ENCODE measurements around the gene NEGR1. TPM values are rescaled to one million over a fixed set of nuclear protein-coding genes. Genes with fewer than 3 reads are reported as not detected.

Gene NEGR1
- total and polyA plus RNA-seq, 9 of the 15 experiments (the other 6 are each of a cell fraction or from before 2014, with no cell fraction given): not detected

DNA sequence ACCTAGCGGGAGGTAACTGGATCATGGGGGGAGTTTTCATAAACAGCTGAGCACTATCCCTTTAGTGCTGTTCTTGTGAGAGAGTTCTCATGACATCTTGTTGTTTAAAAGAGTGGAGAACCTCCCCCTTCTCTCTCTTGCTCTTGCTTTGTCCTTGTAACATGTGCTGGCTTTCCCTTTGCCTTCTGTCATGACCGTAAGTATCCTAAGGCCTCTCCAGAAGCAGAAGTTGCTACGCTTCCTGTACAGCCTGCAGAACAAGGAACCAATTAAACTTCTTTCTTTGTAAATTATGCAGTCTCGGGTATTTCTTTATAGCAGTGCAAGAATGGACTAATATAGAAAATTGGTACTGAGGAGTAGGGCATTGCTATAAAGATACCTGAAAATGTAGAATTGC lies 515.6 kb downstream of the NEGR1 start:
- no peak for ATAC-seq
- no peaks in the 10 kb centered on the region for H4K20me1 ChIP-seq (replicated peaks; ENCODE audit: control insufficient read depth, insufficient read depth, low read length)
- no peaks in the 10 kb centered on the region for H3K4me1 ChIP-seq (replicated peaks in 1 of 2; ENCODE audit: control insufficient read depth in 2 of 2, insufficient read depth in 2 of 2, low read length in 2 of 2)
- H3K9ac ChIP-seq (ENCODE audit: insufficient read depth in 1 of 2, low read depth in 2 of 2, low read length in 2 of 2): no peak overlapping the region
- CTCF ChIA-PET (ENCODE audit: low intra/inter-chr PET ratio): no interaction called here
- DNase-seq (ENCODE audit: extremely low read depth in 1 of 4, low spot score in 3 of 4): no peak
- H3K4me3 ChIP-seq: no peak overlapping the region
- POLR2A ChIA-PET: no interaction called here
- H3K36me3 ChIP-seq (ENCODE audit: control insufficient read depth, insufficient read depth, low read length): no peaks in the 10 kb centered on the region
- FAIRE-seq: no peak
- H3K27ac ChIP-seq (ENCODE audit: extremely low read depth, low read depth, low read length): no peak overlapping the region
- no peaks in the 10 kb centered on the region for H3K9me1 ChIP-seq (ENCODE audit: control insufficient read depth, insufficient read depth, low read length)
- 0% methylated on average over 4 of the region's 4 CpGs for WGBS (ENCODE audit: insufficient coverage, low coverage, missing lambda C conversion rate)
- intact Hi-C loops (cut with micrococcal nuclease): no loop called here
- TF ChIP-seq ZNF175 (CRISPR knock-in tag; IDR thresholded peaks at IDR 0.05; ENCODE audit: low read depth) (no peak), HOXB6 (CRISPR knock-in tag; IDR thresholded peaks at IDR 0.05; ENCODE audit: borderline replicate concordance) (no peak), ZEB2 (IDR thresholded peaks at IDR 0.05) (no peak)
- TF ChIP-seq, protein P1, sequence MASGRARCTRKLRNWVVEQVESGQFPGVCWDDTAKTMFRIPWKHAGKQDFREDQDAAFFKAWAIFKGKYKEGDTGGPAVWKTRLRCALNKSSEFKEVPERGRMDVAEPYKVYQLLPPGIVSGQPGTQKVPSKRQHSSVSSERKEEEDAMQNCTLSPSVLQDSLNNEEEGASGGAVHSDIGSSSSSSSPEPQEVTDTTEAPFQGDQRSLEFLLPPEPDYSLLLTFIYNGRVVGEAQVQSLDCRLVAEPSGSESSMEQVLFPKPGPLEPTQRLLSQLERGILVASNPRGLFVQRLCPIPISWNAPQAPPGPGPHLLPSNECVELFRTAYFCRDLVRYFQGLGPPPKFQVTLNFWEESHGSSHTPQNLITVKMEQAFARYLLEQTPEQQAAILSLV (tag; IDR thresholded peaks at IDR 0.05): no peak
- in situ Hi-C loops (cut with MboI): no loop called here
- H3K4me2 ChIP-seq (ENCODE audit: insufficient read depth, low read length): no peak overlapping the region
- H3K79me2 ChIP-seq (ENCODE audit: control insufficient read depth, insufficient read depth, low read length): no peaks in the 10 kb centered on the region
- H3K27me3 ChIP-seq (ENCODE audit: control insufficient read depth in 2 of 2, insufficient read depth in 2 of 2, low read length in 2 of 2): no peaks in the 10 kb centered on the region
- H2AFZ ChIP-seq (ENCODE audit: low read depth, low read length): no peak overlapping the region
- no peaks in the 10 kb centered on the region; the same call in 1 of the 2 replicates for H3K9me3 ChIP-seq (replicated peaks; ENCODE audit: control insufficient read depth, insufficient read depth, low read depth, low read length)
- no TSS peak for BruUV-seq (replicated peaks)

DNA sequence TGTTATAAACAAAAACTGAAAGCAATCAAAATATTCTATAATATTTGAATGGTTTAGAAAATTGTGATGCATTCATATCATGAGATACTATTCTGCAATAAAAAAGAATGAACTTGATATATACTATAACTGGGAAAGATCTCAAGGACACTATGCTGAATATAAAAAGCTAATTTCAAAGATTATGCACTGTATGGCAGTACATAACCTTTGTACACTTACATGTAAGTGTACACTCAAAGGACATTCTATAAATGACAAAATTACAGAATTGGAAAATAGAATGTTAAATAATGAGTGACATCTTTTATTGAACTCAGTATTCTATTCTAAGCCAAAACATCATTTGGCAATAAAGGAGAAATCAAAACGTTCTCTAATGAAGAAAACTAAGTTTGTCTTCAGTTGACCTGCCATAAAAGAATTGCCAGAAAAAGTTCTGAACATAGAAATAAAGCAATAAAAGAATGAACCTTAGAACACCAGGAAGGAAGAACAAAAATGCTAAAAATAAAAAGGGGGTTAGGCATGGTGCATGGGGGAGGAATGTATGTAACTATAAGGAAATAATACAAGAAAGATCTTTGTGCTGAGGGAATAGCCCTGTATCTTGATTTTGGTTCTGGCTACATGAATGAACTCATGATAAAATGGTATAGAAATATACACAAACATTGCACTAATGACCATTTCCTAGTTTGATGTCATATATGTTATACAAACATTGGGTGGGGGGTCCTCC lies 519.7 kb downstream of the NEGR1 start:
- DNase-seq (ENCODE audit: extremely low read depth in 1 of 4, low spot score in 3 of 4) (no peak), ATAC-seq (no peak), FAIRE-seq (no peak)
- Histone ChIP-seq H3K4me2 (ENCODE audit: insufficient read depth, low read length) (no peak overlapping the region), H3K27me3 (ENCODE audit: control insufficient read depth in 2 of 2, insufficient read depth in 2 of 2, low read length in 2 of 2) (no peaks in the 10 kb centered on the region), H3K9ac (ENCODE audit: insufficient read depth in 1 of 2, low read depth in 2 of 2, low read length in 2 of 2) (no peak overlapping the region), H3K79me2 (ENCODE audit: control insufficient read depth, insufficient read depth, low read length) (no peaks in the 10 kb centered on the region), H3K4me3 (no peak overlapping the region), H3K36me3 (ENCODE audit: control insufficient read depth, insufficient read depth, low read length) (no peaks in the 10 kb centered on the region), H3K4me1 (replicated peaks in 1 of 2; ENCODE audit: control insufficient read depth in 2 of 2, insufficient read depth in 2 of 2, low read length in 2 of 2) (no peaks in the 10 kb centered on the region), H4K20me1 (replicated peaks; ENCODE audit: control insufficient read depth, insufficient read depth, low read length) (no peaks in the 10 kb centered on the region), H3K9me1 (ENCODE audit: control insufficient read depth, insufficient read depth, low read length) (no peaks in the 10 kb centered on the region), H3K9me3 (replicated peaks; ENCODE audit: control insufficient read depth, insufficient read depth, low read depth, low read length) (no peaks in the 10 kb centered on the region), H2AFZ (ENCODE audit: low read depth, low read length) (no peak overlapping the region), H3K27ac (ENCODE audit: extremely low read depth, low read depth, low read length) (no peak overlapping the region)
- intact Hi-C loops (cut with micrococcal nuclease): no loop called here
- ChIA-PET POLR2A (no interaction called here), CTCF (ENCODE audit: low intra/inter-chr PET ratio) (no interaction called here)
- 0% methylated on average over 1 of the region's 1 CpG for WGBS (ENCODE audit: insufficient coverage, low coverage, missing lambda C conversion rate)
- no TSS peak for BruUV-seq (replicated peaks)
- TF ChIP-seq, protein P2, sequence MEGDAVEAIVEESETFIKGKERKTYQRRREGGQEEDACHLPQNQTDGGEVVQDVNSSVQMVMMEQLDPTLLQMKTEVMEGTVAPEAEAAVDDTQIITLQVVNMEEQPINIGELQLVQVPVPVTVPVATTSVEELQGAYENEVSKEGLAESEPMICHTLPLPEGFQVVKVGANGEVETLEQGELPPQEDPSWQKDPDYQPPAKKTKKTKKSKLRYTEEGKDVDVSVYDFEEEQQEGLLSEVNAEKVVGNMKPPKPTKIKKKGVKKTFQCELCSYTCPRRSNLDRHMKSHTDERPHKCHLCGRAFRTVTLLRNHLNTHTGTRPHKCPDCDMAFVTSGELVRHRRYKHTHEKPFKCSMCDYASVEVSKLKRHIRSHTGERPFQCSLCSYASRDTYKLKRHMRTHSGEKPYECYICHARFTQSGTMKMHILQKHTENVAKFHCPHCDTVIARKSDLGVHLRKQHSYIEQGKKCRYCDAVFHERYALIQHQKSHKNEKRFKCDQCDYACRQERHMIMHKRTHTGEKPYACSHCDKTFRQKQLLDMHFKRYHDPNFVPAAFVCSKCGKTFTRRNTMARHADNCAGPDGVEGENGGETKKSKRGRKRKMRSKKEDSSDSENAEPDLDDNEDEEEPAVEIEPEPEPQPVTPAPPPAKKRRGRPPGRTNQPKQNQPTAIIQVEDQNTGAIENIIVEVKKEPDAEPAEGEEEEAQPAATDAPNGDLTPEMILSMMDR (IDR thresholded peaks at IDR 0.05 in 2 of 3, conservative IDR thresholded peaks at IDR 0.05 in 1 of 3; ENCODE audit: insufficient read depth in 2 of 3, low read depth in 1 of 3, low read length in 3 of 3): no peak
- no peak for TF ChIP-seq HLTF (IDR thresholded peaks at IDR 0.05)
- no peak for TF ChIP-seq ZNF23 (CRISPR knock-in tag; IDR thresholded peaks at IDR 0.05)
- TF ChIP-seq, protein P3, sequence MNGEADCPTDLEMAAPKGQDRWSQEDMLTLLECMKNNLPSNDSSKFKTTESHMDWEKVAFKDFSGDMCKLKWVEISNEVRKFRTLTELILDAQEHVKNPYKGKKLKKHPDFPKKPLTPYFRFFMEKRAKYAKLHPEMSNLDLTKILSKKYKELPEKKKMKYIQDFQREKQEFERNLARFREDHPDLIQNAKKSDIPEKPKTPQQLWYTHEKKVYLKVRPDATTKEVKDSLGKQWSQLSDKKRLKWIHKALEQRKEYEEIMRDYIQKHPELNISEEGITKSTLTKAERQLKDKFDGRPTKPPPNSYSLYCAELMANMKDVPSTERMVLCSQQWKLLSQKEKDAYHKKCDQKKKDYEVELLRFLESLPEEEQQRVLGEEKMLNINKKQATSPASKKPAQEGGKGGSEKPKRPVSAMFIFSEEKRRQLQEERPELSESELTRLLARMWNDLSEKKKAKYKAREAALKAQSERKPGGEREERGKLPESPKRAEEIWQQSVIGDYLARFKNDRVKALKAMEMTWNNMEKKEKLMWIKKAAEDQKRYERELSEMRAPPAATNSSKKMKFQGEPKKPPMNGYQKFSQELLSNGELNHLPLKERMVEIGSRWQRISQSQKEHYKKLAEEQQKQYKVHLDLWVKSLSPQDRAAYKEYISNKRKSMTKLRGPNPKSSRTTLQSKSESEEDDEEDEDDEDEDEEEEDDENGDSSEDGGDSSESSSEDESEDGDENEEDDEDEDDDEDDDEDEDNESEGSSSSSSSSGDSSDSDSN (IDR thresholded peaks at IDR 0.05; ENCODE audit: borderline replicate concordance in 1 of 2, low read depth in 2 of 2, low read length in 2 of 2): no peak
- no peak for TF ChIP-seq DIDO1 (tag; IDR thresholded peaks at IDR 0.05; ENCODE audit: low read depth)
- no peak for TF ChIP-seq ZNF57 (CRISPR knock-in tag; IDR thresholded peaks at IDR 0.05)
- in situ Hi-C loops (cut with MboI): no loop called here
